Ovary (tissue), 9 donors: ENCODE results near the gene SDK1. TPM values are rescaled to one million over a fixed set of nuclear protein-coding genes. Genes with fewer than 3 reads are reported as not detected.

Experiments
- DNase-seq, 5 donors: peaks; one replicate each; pipeline ENCODE4 v3.0.0-alpha.2; 2019 to 2020
- H3K27ac ChIP-seq, 2 donors: fragments of 200-600 bp; one replicate each; pipeline versions ENCODE4 v1.5.1 to v1.8.0; 2019 to 2022
- H3K27me3 ChIP-seq: fragments of 200-600 bp; one replicate; pipeline ENCODE4 v1.8.0; 2022
- H3K36me3 ChIP-seq: fragments of 200-600 bp; sonication (generic); one replicate; pipeline ENCODE4 v1.5.1; 2019
- H3K4me1 ChIP-seq: one replicate; pipeline ENCODE4 v1.8.1; 2013; ENCODE audit warnings: mild to moderate bottlenecking, moderate library complexity; ENCODE audit not compliant: insufficient read depth
- H3K4me3 ChIP-seq: fragments of 200-600 bp; sonication (generic); one replicate; pipeline ENCODE4 v1.5.1; 2017
- H3K9me3 ChIP-seq, 2 donors: fragments of 200-600 bp in 1 of 2; sonication (generic) in 1 of 2; one replicate each; pipeline versions ENCODE4 v1.5.1 to v1.8.1; 2013 to 2019; ENCODE audit warnings: mild to moderate bottlenecking in 1 of 2, moderate library complexity in 1 of 2
- EP300 ChIP-seq: sonication (generic); formaldehyde crosslinking; IDR thresholded peaks from one replicate; pipeline ENCODE4 v1.6.1; 2017; ENCODE audit warnings: antibody characterized with exemption
- POLR2A ChIP-seq: fragments of 450-650 bp; IDR thresholded peaks from one replicate; pipeline ENCODE4 v1.6.1; 2017; ENCODE audit warnings: antibody characterized with exemption, mild to moderate bottlenecking, moderate library complexity
- WGBS, 3 donors: extraction: QIAGEN DNeasy Blood & Tissue Kit in 1 of 3; methylation state at CpG; one replicate each; pipeline versions ENCODE4 v1.1.5 to v1.1.7; 2013 to 2017; 5-methylcytosine and 5-hydroxymethylcytosine counted together
- intact Hi-C, 4 donors: fragments of 100-400 bp; cut with DNase I; formaldehyde crosslinking; loops; one replicate each; pipeline versions ENCODE4 v1.11.0 to v1.15.1; 2022 to 2023
- polyA plus RNA-seq, 2 donors: library from polyadenylated mRNA; stranded (reverse); fragments of 200-250 nt in 1 of 2; fragments of 350-450 nt in 1 of 2; fragmentation: Illumina TruSeq in 1 of 2; extraction: RNeasy Lipid Tissue Mini Kit (QIAGEN cat#74804) in 1 of 2; gene quantifications; one replicate each; pipeline ENCODE4 v1.2.3, GENCODE V29; 2013 to 2014
- total RNA-seq, 7 donors: library from RNA; depleted of rRNA in 2 of 7; stranded (reverse); fragments of >200 nt in 2 of 7; fragmentation: NEBNext Ultra II Directional in 3 of 7; extraction: Animal tissue kit (Norgen Biotek cat#: 25700) in 3 of 7; gene quantifications; one replicate each; pipeline versions ENCODE4 v1.1.0 to v1.2.4, GENCODE V29; 2016 to 2023
- TF ChIP-seq, protein P1 (sequence below), 3 donors: fragments of 450-650 bp in 2 of 3; fragments of 200-600 bp in 1 of 3; IDR thresholded peaks; one replicate each; pipeline versions ENCODE4 v1.5.1 to v1.8.0; 2016 to 2022; ENCODE audit warnings: antibody characterized with exemption in 3 of 3, mild to moderate bottlenecking in 1 of 3
- donor health status: DM: no; HTN: no; CAD: no; lungs with moderate emphysema.
- donor health status: DM: no; HTN: no; CAD: no.
- donor health status: Bipolar disorder and iron deficiency.
- donor health status: DM: yes; HTN: yes; CAD: no.
- donor health status: DM: no; HTN: no; CAD: no.
- donor health status: DM: yes; HTN: yes; CAD: no.

The SDK1 gene
- total and polyA plus RNA-seq, 9 donors, result 1.2 to 13.3 (median 4.4) TPM

DNA sequence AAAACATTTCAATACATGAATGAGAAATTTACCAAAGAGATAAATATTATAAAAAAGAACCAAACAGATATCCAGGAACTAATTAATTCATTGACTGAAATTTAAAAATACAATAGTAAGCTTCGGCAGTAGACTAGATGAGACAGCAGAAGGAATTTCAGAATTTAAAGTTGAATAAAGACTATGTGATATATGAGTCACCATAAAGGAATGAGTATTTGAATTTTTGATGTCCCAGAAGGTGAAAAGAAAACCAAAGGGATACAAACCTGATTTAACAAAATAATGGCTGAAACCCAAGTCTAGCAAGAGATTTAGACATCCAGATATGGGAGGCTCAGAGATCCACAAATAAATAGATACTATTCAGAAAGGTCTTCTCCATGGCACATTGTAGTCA, 757.1 kb downstream of the SDK1 start:
- Histone ChIP-seq H3K4me1 (no peaks in the 10 kb centered on the region), H3K27ac (no peak overlapping the region), H3K36me3 (no peaks in the 10 kb centered on the region), H3K9me3 (no peaks in the 10 kb centered on the region), H3K4me3 (no peak overlapping the region), H3K27me3 (no peaks in the 10 kb centered on the region)
- no peak for TF ChIP-seq EP300
- TF ChIP-seq, protein P1, sequence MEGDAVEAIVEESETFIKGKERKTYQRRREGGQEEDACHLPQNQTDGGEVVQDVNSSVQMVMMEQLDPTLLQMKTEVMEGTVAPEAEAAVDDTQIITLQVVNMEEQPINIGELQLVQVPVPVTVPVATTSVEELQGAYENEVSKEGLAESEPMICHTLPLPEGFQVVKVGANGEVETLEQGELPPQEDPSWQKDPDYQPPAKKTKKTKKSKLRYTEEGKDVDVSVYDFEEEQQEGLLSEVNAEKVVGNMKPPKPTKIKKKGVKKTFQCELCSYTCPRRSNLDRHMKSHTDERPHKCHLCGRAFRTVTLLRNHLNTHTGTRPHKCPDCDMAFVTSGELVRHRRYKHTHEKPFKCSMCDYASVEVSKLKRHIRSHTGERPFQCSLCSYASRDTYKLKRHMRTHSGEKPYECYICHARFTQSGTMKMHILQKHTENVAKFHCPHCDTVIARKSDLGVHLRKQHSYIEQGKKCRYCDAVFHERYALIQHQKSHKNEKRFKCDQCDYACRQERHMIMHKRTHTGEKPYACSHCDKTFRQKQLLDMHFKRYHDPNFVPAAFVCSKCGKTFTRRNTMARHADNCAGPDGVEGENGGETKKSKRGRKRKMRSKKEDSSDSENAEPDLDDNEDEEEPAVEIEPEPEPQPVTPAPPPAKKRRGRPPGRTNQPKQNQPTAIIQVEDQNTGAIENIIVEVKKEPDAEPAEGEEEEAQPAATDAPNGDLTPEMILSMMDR (IDR thresholded peaks at IDR 0.05), result no peak
- TF ChIP-seq POLR2A, result no peak
- intact Hi-C loops, result no loop called here
- WGBS, 3 donors, result 94 to 100% (median 97%) methylated on average over 1 of the region's 1 CpG
- no peak for DNase-seq

- Histone ChIP-seq H3K27ac (no peak overlapping the region), H3K4me1 (no peaks in the 10 kb centered on the region), H3K9me3 (no peaks in the 10 kb centered on the region), H3K36me3 (no peaks in the 10 kb centered on the region), H3K4me3 (no peak overlapping the region), H3K27me3 (no peaks in the 10 kb centered on the region)
- DNase-seq, result no peak
- WGBS, 3 donors, result 5 to 11% (median 7%) methylated on average over 5 of the region's 5 CpGs
- TF ChIP-seq EP300 (no peak), POLR2A (no peak)
- TF ChIP-seq, protein P1 (IDR thresholded peaks at IDR 0.05), result no peak
- intact Hi-C loops, result no loop called here
These were observed 764.1 kb downstream of the SDK1 start for GRCh38 chr7:4065190-4065589.

DNA sequence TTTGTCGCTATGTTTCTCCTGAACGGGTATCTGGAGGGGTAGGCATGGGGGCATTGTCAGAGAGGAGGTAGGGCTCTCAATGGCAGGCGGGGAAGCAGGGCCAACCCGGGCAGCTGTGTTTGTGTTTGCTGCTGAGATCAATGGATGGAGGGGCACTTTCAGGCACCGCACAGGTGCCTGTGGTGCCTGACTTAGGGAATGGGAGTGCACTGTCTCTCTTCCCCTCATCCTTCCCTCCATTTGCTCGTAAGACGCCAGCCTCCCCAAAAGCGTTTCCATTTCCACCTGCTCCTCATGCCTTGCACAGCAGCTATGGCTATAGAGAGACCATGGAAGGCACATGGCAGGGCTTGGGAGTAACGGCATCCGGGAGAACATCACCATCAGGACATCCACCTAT, 765.2 kb downstream of the SDK1 start:
- no peak for TF ChIP-seq EP300
- no peak for TF ChIP-seq POLR2A
- H3K4me3 ChIP-seq, result no peak overlapping the region
- WGBS, 3 donors, result 84 to 92% (median 86%) methylated on average over 10 of the region's 10 CpGs
- H3K27me3 ChIP-seq, result no peaks in the 10 kb centered on the region
- no peaks in the 10 kb centered on the region for H3K4me1 ChIP-seq
- H3K36me3 ChIP-seq, result no peaks in the 10 kb centered on the region
- H3K9me3 ChIP-seq, result no peaks in the 10 kb centered on the region
- intact Hi-C loops, result no loop called here
- no peak overlapping the region for H3K27ac ChIP-seq
- DNase-seq, result no peak

DNA sequence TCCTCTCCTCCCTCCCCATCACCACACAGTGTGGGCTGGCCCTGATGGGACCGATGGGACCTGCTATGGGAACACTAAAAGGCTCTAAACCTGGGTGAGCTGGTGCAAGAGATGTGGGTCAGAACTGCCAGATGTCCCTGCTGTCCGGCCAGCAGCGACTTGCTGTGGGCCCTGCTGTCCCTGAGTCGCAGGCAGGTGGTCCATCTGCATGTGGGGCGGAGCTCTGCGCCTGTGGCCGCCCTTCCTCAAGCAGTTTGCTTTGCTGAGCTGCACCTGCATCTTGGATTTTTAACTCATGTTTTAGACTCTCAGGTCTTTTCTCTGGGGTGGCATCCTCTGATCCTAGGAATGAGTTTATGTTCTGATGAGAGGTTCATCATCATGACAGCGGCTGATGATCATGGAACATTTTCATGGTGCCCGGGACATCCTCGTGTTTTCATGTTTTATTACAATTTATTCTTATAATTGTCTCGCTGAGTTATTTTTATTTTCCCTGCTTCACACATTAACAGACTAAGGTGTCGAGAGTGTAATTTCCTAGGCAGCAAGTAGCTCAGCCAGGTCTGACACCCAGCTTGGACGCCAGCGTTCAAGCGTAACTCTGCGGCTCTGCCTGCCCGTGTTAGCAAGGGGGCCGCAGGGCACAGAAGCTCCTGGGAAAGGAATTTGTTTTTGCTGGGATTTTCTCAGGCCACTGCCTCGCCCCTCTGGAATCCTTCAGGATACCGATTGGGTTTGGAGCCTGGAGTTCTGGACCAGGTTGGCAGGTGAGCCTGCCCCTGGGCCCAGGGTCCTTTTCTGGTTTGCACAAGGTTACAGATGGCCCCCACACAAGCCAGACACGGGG, 765.8 kb downstream of the SDK1 start:
- TF ChIP-seq POLR2A, result no peak
- TF ChIP-seq, protein P1 (IDR thresholded peaks at IDR 0.05), result no peak
- TF ChIP-seq EP300, result no peak
- intact Hi-C loops, result no loop called here
- Histone ChIP-seq H3K27ac (no peak overlapping the region), H3K27me3 (no peaks in the 10 kb centered on the region), H3K36me3 (no peaks in the 10 kb centered on the region), H3K4me1 (no peaks in the 10 kb centered on the region), H3K4me3 (no peak overlapping the region), H3K9me3 (no peaks in the 10 kb centered on the region)
- DNase-seq, result no peak
- WGBS, 3 donors, result 81 to 90% (median 83%) methylated on average over 21 of the region's 21 CpGs

- no peaks in the 10 kb centered on the region for H3K27me3 ChIP-seq
- H3K27ac ChIP-seq, result no peak overlapping the region
- no peak for DNase-seq
- TF ChIP-seq, protein P1 (IDR thresholded peaks at IDR 0.05), result no peak
- TF ChIP-seq POLR2A (no peak), EP300 (no peak)
- intact Hi-C loops, result no loop called here
- no peaks in the 10 kb centered on the region for H3K9me3 ChIP-seq
- H3K4me3 ChIP-seq, result no peak overlapping the region
- H3K4me1 ChIP-seq, result no peaks in the 10 kb centered on the region
- no peaks in the 10 kb centered on the region for H3K36me3 ChIP-seq
These were observed 766.4 kb downstream of the SDK1 start for GRCh38 chr7:4067476-4067760.
